ENCODE results near the gene SEL1L3.

SEL1L3 gene

DNA sequence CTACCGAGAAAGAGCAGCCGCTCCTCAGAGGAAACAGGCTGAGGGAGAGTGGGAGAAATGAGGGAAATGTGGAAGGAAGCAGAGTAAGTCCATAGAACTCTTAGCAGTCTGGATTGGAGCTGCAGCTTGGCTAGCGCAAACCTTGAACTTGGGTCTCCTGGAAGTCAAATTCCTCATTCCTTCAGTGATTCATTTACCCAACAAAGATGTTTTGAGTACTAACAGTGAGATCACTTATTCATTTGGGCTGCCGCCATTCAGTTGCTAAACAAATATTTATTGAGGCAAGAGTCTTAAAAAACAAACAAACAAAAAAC, 51.5 kb downstream of the SEL1L3 start:
- no peak for DNase-seq (ENCODE audit: low read depth in 1 of 2, low spot score in 1 of 2)
- no peaks in the 10 kb centered on the region for H3K27me3 ChIP-seq (ENCODE audit: insufficient read depth, poor library complexity, severe bottlenecking)
- TF ChIP-seq GABPA (IDR thresholded peaks at IDR 0.05; ENCODE audit: low read depth) = no peak
- no peak for TF ChIP-seq SPI1 (IDR thresholded peaks at IDR 0.05; ENCODE audit: borderline replicate concordance, low read depth)
- TF ChIP-seq POLR2AphosphoS5 (IDR thresholded peaks at IDR 0.05; ENCODE audit: low read depth) = no peak
- TF ChIP-seq CTCF (IDR thresholded peaks at IDR 0.05; ENCODE audit: insufficient read depth, low read length) = no peak
- TF ChIP-seq REST (IDR thresholded peaks at IDR 0.05; ENCODE audit: insufficient replicate concordance, low read depth) = no peak
- no peak overlapping the region for H3K27ac ChIP-seq (replicated peaks)
- no peak overlapping the region for H3K4me3 ChIP-seq (replicated peaks; ENCODE audit: insufficient read depth, low read length)

- no peak for DNase-seq (ENCODE audit: low read depth in 1 of 2, low spot score in 1 of 2)
- H3K4me3 ChIP-seq (replicated peaks; ENCODE audit: insufficient read depth, low read length) = no peak overlapping the region
- H3K27me3 ChIP-seq (ENCODE audit: insufficient read depth, poor library complexity, severe bottlenecking) = no peaks in the 10 kb centered on the region
- TF ChIP-seq SPI1 (IDR thresholded peaks at IDR 0.05; ENCODE audit: borderline replicate concordance, low read depth) (no peak), GABPA (IDR thresholded peaks at IDR 0.05; ENCODE audit: low read depth) (no peak), REST (IDR thresholded peaks at IDR 0.05; ENCODE audit: insufficient replicate concordance, low read depth) (no peak), POLR2AphosphoS5 (IDR thresholded peaks at IDR 0.05; ENCODE audit: low read depth) (no peak), CTCF (IDR thresholded peaks at IDR 0.05; ENCODE audit: insufficient read depth, low read length) (no peak)
- H3K27ac ChIP-seq (replicated peaks) = no peak overlapping the region
These were observed 52.1 kb downstream of the SEL1L3 start for GRCh38 chr4:25810461-25811373.

- no peak overlapping the region for H3K4me3 ChIP-seq (replicated peaks; ENCODE audit: insufficient read depth, low read length)
- TF ChIP-seq POLR2AphosphoS5 (IDR thresholded peaks at IDR 0.05; ENCODE audit: low read depth) (no peak), GABPA (IDR thresholded peaks at IDR 0.05; ENCODE audit: low read depth) (no peak), CTCF (IDR thresholded peaks at IDR 0.05; ENCODE audit: insufficient read depth, low read length) (no peak), REST (IDR thresholded peaks at IDR 0.05; ENCODE audit: insufficient replicate concordance, low read depth) (no peak), SPI1 (IDR thresholded peaks at IDR 0.05; ENCODE audit: borderline replicate concordance, low read depth) (no peak)
- no peaks in the 10 kb centered on the region for H3K27me3 ChIP-seq (ENCODE audit: insufficient read depth, poor library complexity, severe bottlenecking)
- DNase-seq (ENCODE audit: low read depth in 1 of 2, low spot score in 1 of 2) = no peak
- no peak overlapping the region for H3K27ac ChIP-seq (replicated peaks)
These were observed 52.8 kb downstream of the SEL1L3 start for GRCh38 chr4:25809996-25810395.
